GM23338 (cell line): ENCODE data around the gene DENND5B.

ENCODE experiments used
- CREB1 ChIP-seq: fragments of 250-450 bp; sonication (Bioruptor Pico); IDR thresholded peaks from 2 replicates; pipeline ENCODE4 v1.5.0; 2020; ENCODE audit warnings: low read depth, mild to moderate bottlenecking, moderate library complexity
- CTCF ChIP-seq, 2 experiments: fragments of 200-600 bp in 1 of 2; sonication (generic) in 1 of 2; conservative IDR thresholded peaks; 2 replicates each; pipeline versions ENCODE4 v1.5.1 to v1.6.1; 2016 to 2017; ENCODE audit warnings: antibody characterized with exemption in 2 of 2, low read depth in 2 of 2, mild to moderate bottlenecking in 2 of 2, moderate library complexity in 1 of 2
- ETS1 ChIP-seq: IDR thresholded peaks from 2 replicates; pipeline ENCODE4 v1.6.1; 2016; ENCODE audit warnings: antibody characterized with exemption
- EZH2 ChIP-seq: fragments of 200-600 bp; sonication (generic); IDR thresholded peaks from one replicate; pipeline ENCODE4 v1.8.0; 2017; ENCODE audit warnings: antibody characterized with exemption, mild to moderate bottlenecking, low read depth; ENCODE audit not compliant: unreplicated experiment
- EZH2phosphoT487 ChIP-seq: fragments of 200-600 bp; sonication (generic); IDR thresholded peaks from one replicate; pipeline ENCODE4 v1.8.1; 2018; ENCODE audit warnings: antibody characterized with exemption; ENCODE audit not compliant: unreplicated experiment
- JUNB ChIP-seq: IDR thresholded peaks from one replicate; pipeline ENCODE4 v1.6.1; 2016; ENCODE audit warnings: antibody characterized with exemption; ENCODE audit not compliant: unreplicated experiment
- NANOG ChIP-seq: IDR thresholded peaks from 2 replicates; pipeline ENCODE4 v1.6.1; 2016; ENCODE audit warnings: antibody characterized with exemption, borderline replicate concordance
- POLR2AphosphoS5 ChIP-seq: IDR thresholded peaks from 2 replicates; pipeline ENCODE4 v1.6.1; 2016; ENCODE audit warnings: antibody characterized with exemption, low read depth
- REST ChIP-seq: IDR thresholded peaks from one replicate; pipeline ENCODE4 v1.6.1; 2018; ENCODE audit warnings: antibody characterized with exemption; ENCODE audit not compliant: unreplicated experiment
- ZNF114 ChIP-seq: fragments of 250-450 bp; sonication (Bioruptor Pico); IDR thresholded peaks from 2 replicates; pipeline ENCODE4 v1.5.0; 2020; ENCODE audit warnings: mild to moderate bottlenecking, moderate library complexity
- ZNF331 ChIP-seq: fragments of 250-450 bp; sonication (Bioruptor Pico); IDR thresholded peaks from 2 replicates; pipeline ENCODE4 v1.5.0; 2020; ENCODE audit warnings: low read depth, mild to moderate bottlenecking, moderate library complexity
- ZNF462 ChIP-seq: fragments of 250-450 bp; sonication (Bioruptor Pico); IDR thresholded peaks from 2 replicates; pipeline ENCODE4 v1.5.0; 2020; ENCODE audit warnings: mild to moderate bottlenecking, moderate library complexity

- TF ChIP-seq CTCF (conservative IDR thresholded peaks at IDR 0.05; ENCODE audit: low read depth in 2 of 2) (no peak), EZH2phosphoT487 (no peak), EZH2 (no peak), ETS1 (no peak), JUNB (no peak), REST (no peak), CREB1 (CRISPR knock-in tag) (no peak), POLR2AphosphoS5 (no peak), NANOG (no peak), ZNF114 (CRISPR knock-in tag) (no peak), ZNF331 (CRISPR knock-in tag) (no peak), ZNF462 (no peak)
Observed at GRCh38 chr12:31504625-31505222, 86.2 kb downstream of the DENND5B start.
